HG02840 (cell line): ENCODE data around the gene TTC23.
A peak's percentile ranks its signal among the peaks of the same experiment; 100 is the strongest.

Experiments used
- ATAC-seq: cut with Tn5 transposase; IDR thresholded peaks from one replicate; pipeline ENCODE4 v1.9.1; 2021; ENCODE audit warnings: mild to moderate bottlenecking, moderate library complexity, moderate number of reproducible peaks; ENCODE audit not compliant: unreplicated experiment, low FRiP score

The TTC23 gene

DNA sequence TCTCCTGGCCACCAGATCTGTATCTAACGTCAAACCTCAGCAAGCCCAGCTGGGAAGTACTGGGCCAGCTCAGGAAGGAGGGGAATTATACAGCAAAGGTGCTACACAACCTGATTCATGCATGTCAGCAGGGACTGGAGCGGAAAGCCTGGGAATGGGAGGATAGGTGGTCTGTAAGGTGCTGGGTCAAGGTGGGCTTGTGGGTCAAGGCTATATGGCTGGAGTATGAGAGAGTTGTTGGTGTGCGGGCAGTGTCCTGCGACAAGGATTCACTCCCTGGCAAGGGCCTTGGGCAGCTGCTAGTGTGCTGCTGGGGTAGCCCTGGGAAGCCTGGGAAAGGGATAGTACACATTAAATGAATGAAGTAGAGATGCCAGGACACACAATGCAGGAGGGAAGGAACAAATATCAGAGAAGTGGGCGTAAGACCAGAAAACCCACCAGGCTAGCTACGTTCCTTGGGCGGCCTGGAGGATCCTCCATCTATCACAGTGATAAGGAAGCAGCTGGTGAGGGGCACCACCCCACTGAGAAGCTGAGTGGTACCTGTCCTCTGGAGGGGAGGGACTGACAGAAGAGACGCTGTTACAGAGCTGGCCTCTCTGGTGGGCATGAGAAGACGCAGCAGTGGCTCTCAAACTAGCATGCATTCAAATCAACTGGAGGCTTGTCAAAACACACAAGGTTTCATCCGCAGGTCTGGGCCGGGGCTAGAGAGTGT is 153.0 kb downstream of the TTC23 start:
- no peak for ATAC-seq

GRCh38 chr15:99095626-99096025 is 153.8 kb downstream of the TTC23 start:
- ATAC-seq = no peak

GRCh38 chr15:99092554-99093172 is 156.7 kb downstream of the TTC23 start:
- ATAC-seq = no peak

DNA sequence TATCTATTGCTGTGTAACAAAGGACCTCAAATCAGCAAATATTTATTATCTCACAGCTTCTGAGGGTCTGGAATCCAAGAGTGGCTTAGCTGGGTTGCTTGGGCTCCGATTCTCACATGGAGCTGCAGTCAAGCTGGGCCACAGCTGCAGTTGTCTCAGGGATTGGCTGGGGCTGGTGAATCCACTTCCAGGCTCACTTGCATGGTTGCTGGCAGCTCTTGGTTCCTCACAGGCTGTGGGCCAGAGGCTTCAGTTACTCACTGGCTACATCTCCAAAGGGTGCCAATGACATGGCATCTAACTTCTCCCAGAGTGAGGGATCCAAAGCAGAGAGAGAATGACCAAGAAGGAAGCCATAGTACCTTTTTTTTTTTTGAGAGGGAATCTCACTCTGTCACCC is 158.4 kb downstream of the TTC23 start:
- no peak for ATAC-seq

DNA sequence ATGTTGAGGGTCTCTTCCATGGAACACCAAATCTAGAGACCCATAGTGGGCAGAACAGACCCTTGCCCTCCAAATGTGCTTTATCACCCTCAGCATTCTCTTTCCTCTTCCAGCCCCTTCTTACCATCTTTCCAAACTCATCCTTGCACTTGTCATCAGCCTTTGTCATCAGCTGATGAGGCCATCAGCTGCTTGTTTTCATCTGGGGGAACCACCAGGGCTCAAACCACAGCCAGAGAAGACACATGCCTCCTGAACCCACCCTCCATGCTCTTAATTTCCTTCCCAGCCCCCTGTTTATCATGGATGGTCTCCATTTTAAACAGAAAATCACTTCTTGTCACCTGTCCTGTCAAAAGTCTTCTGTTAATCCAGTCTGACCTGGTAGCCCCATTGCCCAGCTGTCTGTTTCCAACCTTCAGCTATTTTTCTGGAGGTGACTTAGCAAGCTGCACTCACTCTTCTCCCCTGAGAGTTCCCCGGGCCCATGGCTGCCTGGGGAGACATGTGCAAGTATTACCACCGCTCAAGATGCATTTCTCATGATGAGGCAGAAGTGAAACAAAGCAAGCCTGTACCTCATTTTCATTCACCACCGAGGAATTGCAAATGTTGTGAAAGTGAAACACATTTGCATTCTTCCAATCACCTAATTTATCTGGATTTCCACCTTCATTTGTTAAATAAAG is 159.2 kb downstream of the TTC23 start:
- ATAC-seq = peak; percentile 99

GRCh38 chr15:99087405-99087943 is 161.9 kb downstream of the TTC23 start:
- no peak for ATAC-seq

DNA sequence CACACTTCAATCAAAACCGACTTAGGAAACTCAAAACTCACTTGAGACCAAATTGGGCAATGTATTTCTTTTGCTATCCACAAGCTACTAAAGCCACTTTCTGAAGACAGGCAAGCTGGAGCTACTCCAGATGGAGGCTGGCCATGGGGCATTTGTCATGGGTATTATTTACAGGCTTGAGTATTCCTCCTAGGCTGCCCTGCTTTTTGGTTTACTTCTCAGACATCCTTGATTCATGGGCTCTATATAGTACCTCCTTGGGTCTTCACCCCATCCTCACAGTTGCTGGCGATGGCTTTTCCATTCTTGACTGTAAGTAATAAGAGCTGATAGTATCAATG is 163.1 kb downstream of the TTC23 start:
- ATAC-seq = no peak
